HCT116 (cell line): ENCODE results near the gene CLTC. TPM values are rescaled to one million over a fixed set of nuclear protein-coding genes. Genes with fewer than 3 reads are reported as not detected.

Experiments used
- ATAC-seq: fragments of 200-7000 bp; cut with Tn5 transposase; 2 replicates; pipeline ENCODE4 v1.9.1; 2020; ENCODE audit warnings: mild to moderate bottlenecking, moderate library complexity
- BruUV-seq: library from RNA; stranded (reverse); fragments of 400-500 nt; replicated peaks from 2 replicates; lab custom pipeline; 2021; lab: Mats Ljungman, UMichigan
- CTCF ChIA-PET: fragments of 300-600 bp; sonication (Branson Sonifier 250); formaldehyde crosslinking; loops from one replicate; lab custom pipeline; 2021; ENCODE audit warnings: antibody characterized with exemption; lab: Charles Lee
- POLR2A ChIA-PET: fragments of 300-600, 350-600 bp; sonication (Branson Sonifier 250); formaldehyde crosslinking; loops from one replicate; lab custom pipeline; 2021; ENCODE audit warnings: antibody characterized with exemption; lab: Charles Lee
- RAD21 ChIA-PET, 2 experiments: fragments of 300-600 bp; sonication (Branson Sonifier 250); formaldehyde crosslinking; loops; one replicate each; lab custom pipeline; 2023; ENCODE audit warnings: low total read pairs in 2 of 2; ENCODE audit not compliant: uncharacterized antibody in 2 of 2, unreplicated experiment in 2 of 2, low non-redundant PET in 1 of 2; lab: Charles Lee
- DNase-seq: peaks from one replicate; pipeline ENCODE4 v3.0.0-alpha.2; 2010; ENCODE audit warnings: low read depth, low spot score
- H2AFZ ChIP-seq: fragments of 200-600 bp; shearing (Covaris generic), sonication (generic); 2 replicates; pipeline ENCODE4 v1.6.1; 2017; ENCODE audit warnings: low read depth, mixed run types, mixed read lengths, antibody characterized with exemption, low read length; ENCODE audit not compliant: poor library complexity, severe bottlenecking
- H3K27ac ChIP-seq: 2 replicates; pipeline ENCODE4 v1.5.1; 2012; ENCODE audit warnings: low read depth, low read length
- H3K27me3 ChIP-seq: fragments of 200-600 bp; sonication (generic); 2 replicates; pipeline ENCODE4 v1.6.1; 2016; ENCODE audit warnings: mixed run types, low read length, mixed read lengths; ENCODE audit not compliant: insufficient read depth
- H3K36me3 ChIP-seq, 2 experiments: fragments of 200-500 bp in 1 of 2; fragments of 200-600 bp in 1 of 2; sonication (Bioruptor generic) in 1 of 2; sonication (generic) in 1 of 2; 2 replicates each; pipeline versions ENCODE4 v1.5.1 to v1.6.1; 2014 to 2016; ENCODE audit warnings: low read length in 2 of 2, inconsistent platforms in 1 of 2, mixed read lengths in 1 of 2, mixed run types in 1 of 2; ENCODE audit not compliant: insufficient read depth in 2 of 2, control insufficient read depth in 1 of 2
- H3K4me1 ChIP-seq, 2 experiments: fragments of 200-600 bp in 1 of 2; sonication (generic) in 1 of 2; 2 replicates each; pipeline versions ENCODE4 v1.5.1 to v1.6.1; 2012 to 2017; ENCODE audit warnings: low read length in 2 of 2, inconsistent platforms in 1 of 2, mild to moderate bottlenecking in 1 of 2, mixed read lengths in 1 of 2, mixed run types in 1 of 2, moderate library complexity in 1 of 2; ENCODE audit not compliant: insufficient read depth in 2 of 2, control insufficient read depth in 1 of 2
- H3K4me2 ChIP-seq: fragments of 200-600 bp; sonication (generic); 2 replicates; pipeline ENCODE4 v1.6.1; 2017; ENCODE audit warnings: mixed run types, low read length, mixed read lengths
- H3K4me3 ChIP-seq, 2 experiments: fragments of 200-600 bp in 1 of 2; sonication (generic) in 1 of 2; replicated peaks in 1 of 2; 2 replicates each; pipeline ENCODE4 v1.5.1; 2011 to 2016; ENCODE audit warnings: low read length in 2 of 2, control low read depth in 1 of 2, low read depth in 1 of 2, mild to moderate bottlenecking in 1 of 2, mixed read lengths in 1 of 2, mixed run types in 1 of 2
- H3K79me2 ChIP-seq: fragments of 200-600 bp; sonication (generic); 2 replicates; pipeline ENCODE4 v1.6.1; 2017; ENCODE audit warnings: mild to moderate bottlenecking, mixed run types, low read length, moderate library complexity, mixed read lengths; ENCODE audit not compliant: insufficient read depth
- H3K9ac ChIP-seq: fragments of 200-600 bp; sonication (generic); 2 replicates; pipeline ENCODE4 v1.6.1; 2016; ENCODE audit warnings: low read length, mixed read lengths
- H3K9me2 ChIP-seq: fragments of 200-600 bp; sonication (generic), shearing (Covaris generic); 2 replicates; pipeline ENCODE4 v1.6.1; 2017; ENCODE audit warnings: mixed run types, mild to moderate bottlenecking, moderate library complexity; ENCODE audit not compliant: insufficient read depth
- H3K9me3 ChIP-seq, 2 experiments: fragments of 200-500 bp in 1 of 2; fragments of 200-600 bp in 1 of 2; sonication (Bioruptor generic) in 1 of 2; sonication (generic) in 1 of 2; 2 replicates each; pipeline ENCODE4 v1.6.1; 2014 to 2017; ENCODE audit warnings: low read length in 2 of 2, mixed read lengths in 2 of 2, inconsistent platforms in 1 of 2, low read depth in 1 of 2, mild to moderate bottlenecking in 1 of 2, mixed run types in 1 of 2, moderate library complexity in 1 of 2; ENCODE audit not compliant: control insufficient read depth in 1 of 2, insufficient read depth in 1 of 2
- H4K20me1 ChIP-seq: fragments of 200-600 bp; sonication (generic), shearing (Covaris generic); 2 replicates; pipeline ENCODE4 v1.6.1; 2017; ENCODE audit warnings: mixed run types, mild to moderate bottlenecking, moderate library complexity; ENCODE audit not compliant: insufficient read depth
- ATF3 ChIP-seq: IDR thresholded peaks from 2 replicates; pipeline ENCODE4 v1.6.1; 2012
- CBX3 ChIP-seq: IDR thresholded peaks from 2 replicates; pipeline ENCODE4 v1.6.1; 2012; ENCODE audit warnings: low read depth
- CTCF ChIP-seq, 3 experiments: fragments of 200-600 bp in 1 of 3; sonication (generic) in 1 of 3; IDR thresholded peaks in 2 of 3; conservative IDR thresholded peaks in 1 of 3; 2 replicates each; pipeline ENCODE4 v1.5.1; 2012 to 2017; ENCODE audit warnings: low read depth in 2 of 3, low read length in 2 of 3, antibody characterized with exemption in 1 of 3, borderline replicate concordance in 1 of 3, control low read depth in 1 of 3, mild to moderate bottlenecking in 1 of 3, mixed read lengths in 1 of 3, mixed run types in 1 of 3, moderate library complexity in 1 of 3; ENCODE audit not compliant: insufficient read depth in 1 of 3
- ELF1 ChIP-seq: IDR thresholded peaks from 2 replicates; pipeline ENCODE4 v1.6.1; 2012; ENCODE audit warnings: low read depth, borderline replicate concordance
- EZH2 ChIP-seq: fragments of 200-600 bp; sonication (generic); IDR thresholded peaks from 2 replicates; pipeline ENCODE4 v1.6.1; 2017; ENCODE audit warnings: antibody characterized with exemption, mixed run types
- FOSL1 ChIP-seq: IDR thresholded peaks from 2 replicates; pipeline ENCODE4 v1.6.1; 2012; ENCODE audit warnings: low read depth
- JUND ChIP-seq: IDR thresholded peaks from 2 replicates; pipeline ENCODE4 v1.6.1; 2012
- MAX ChIP-seq: IDR thresholded peaks from 2 replicates; pipeline ENCODE4 v1.6.1; 2012
- RAD21 ChIP-seq: IDR thresholded peaks from 2 replicates; pipeline ENCODE4 v1.6.1; 2012; ENCODE audit warnings: low read depth, mild to moderate bottlenecking
- REST ChIP-seq: IDR thresholded peaks from 2 replicates; pipeline ENCODE4 v1.6.1; 2012; ENCODE audit warnings: low read depth
- SIN3A ChIP-seq: IDR thresholded peaks from 2 replicates; pipeline ENCODE4 v1.6.1; 2012; ENCODE audit warnings: low read depth
- SP1 ChIP-seq: IDR thresholded peaks from 2 replicates; pipeline ENCODE4 v1.6.1; 2012; ENCODE audit warnings: low read depth
- SRF ChIP-seq: IDR thresholded peaks from 2 replicates; pipeline ENCODE4 v1.6.1; 2012; ENCODE audit warnings: low read depth
- TCF7L2 ChIP-seq: IDR thresholded peaks from 2 replicates; pipeline ENCODE4 v1.7.0; 2011; ENCODE audit warnings: borderline replicate concordance, inconsistent platforms; ENCODE audit not compliant: insufficient read depth, insufficient read length; ENCODE audit errors: extremely low read depth
- YY1 ChIP-seq: IDR thresholded peaks from 2 replicates; pipeline ENCODE4 v1.6.1; 2011; ENCODE audit warnings: low read length, low read depth, moderate library complexity, mild to moderate bottlenecking; ENCODE audit not compliant: insufficient replicate concordance; ENCODE audit errors: extremely low read depth
- ZFX ChIP-seq: fragments of 450-650 bp; IDR thresholded peaks from 2 replicates; pipeline ENCODE4 v1.6.1; 2017
- intact Hi-C: fragments of 100-400 bp; cut with micrococcal nuclease; formaldehyde crosslinking; loops from 2 replicates; pipeline ENCODE4 v1.10.0; 2022
- total RNA-seq: library from RNA; stranded (reverse); gene quantifications from one replicate; pipeline ENCODE4 v1.2.1, GENCODE V29; 2021; ENCODE audit not compliant: unreplicated experiment
- TF ChIP-seq, protein P1 (sequence below): IDR thresholded peaks from 2 replicates; pipeline ENCODE4 v1.6.1; 2011; ENCODE audit warnings: mild to moderate bottlenecking, low read length, moderate library complexity; ENCODE audit not compliant: insufficient replicate concordance; ENCODE audit errors: extremely low read depth

Gene CLTC
- total RNA-seq, 1 experiment from 2014 or later = 351 TPM

GRCh38 chr17:59607061-59607460 lies 12.6 kb upstream of the CLTC start:
- ChIA-PET CTCF (interaction anchor here (0.6 to 1.4 kb wide), 4 partner anchors 12 to 258 kb away, joined by 3 to 4 read pairs (median 3); partner anchors contain the start of gene CLTC), POLR2A (interaction anchor here (1.9 kb wide), 1 partner anchor 13 kb away, joined by 7 read pairs; the partner anchor contains the start of gene CLTC)
- intact Hi-C loops = no loop called here

More at GRCh38 chr17:59607061-59607460, 12.6 kb upstream of the CLTC start:
- no peaks in the 10 kb centered on the region for H3K9me2 ChIP-seq
- no peak for TF ChIP-seq MAX
- TF ChIP-seq ELF1 = no peak
- TF ChIP-seq YY1 = no peak
- TF ChIP-seq, protein P1, sequence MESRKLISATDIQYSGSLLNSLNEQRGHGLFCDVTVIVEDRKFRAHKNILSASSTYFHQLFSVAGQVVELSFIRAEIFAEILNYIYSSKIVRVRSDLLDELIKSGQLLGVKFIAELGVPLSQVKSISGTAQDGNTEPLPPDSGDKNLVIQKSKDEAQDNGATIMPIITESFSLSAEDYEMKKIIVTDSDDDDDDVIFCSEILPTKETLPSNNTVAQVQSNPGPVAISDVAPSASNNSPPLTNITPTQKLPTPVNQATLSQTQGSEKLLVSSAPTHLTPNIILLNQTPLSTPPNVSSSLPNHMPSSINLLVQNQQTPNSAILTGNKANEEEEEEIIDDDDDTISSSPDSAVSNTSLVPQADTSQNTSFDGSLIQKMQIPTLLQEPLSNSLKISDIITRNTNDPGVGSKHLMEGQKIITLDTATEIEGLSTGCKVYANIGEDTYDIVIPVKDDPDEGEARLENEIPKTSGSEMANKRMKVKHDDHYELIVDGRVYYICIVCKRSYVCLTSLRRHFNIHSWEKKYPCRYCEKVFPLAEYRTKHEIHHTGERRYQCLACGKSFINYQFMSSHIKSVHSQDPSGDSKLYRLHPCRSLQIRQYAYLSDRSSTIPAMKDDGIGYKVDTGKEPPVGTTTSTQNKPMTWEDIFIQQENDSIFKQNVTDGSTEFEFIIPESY = no peak
- no peak for TF ChIP-seq CBX3
- no peak for TF ChIP-seq TCF7L2
- TF ChIP-seq SRF = no peak
- no peak for TF ChIP-seq RAD21
- no peak for TF ChIP-seq ATF3
- TF ChIP-seq SP1 = no peak
- TF ChIP-seq SIN3A = no peak
- no peak for TF ChIP-seq ZFX
- TF ChIP-seq CTCF (IDR thresholded peaks at IDR 0.05 in 2 of 3, conservative IDR thresholded peaks at IDR 0.05 in 1 of 3; ENCODE audit: borderline replicate concordance in 1 of 3, insufficient read depth in 1 of 3, low read depth in 2 of 3, low read length in 2 of 3) = no peak
- TF ChIP-seq JUND = no peak
- TF ChIP-seq FOSL1 = no peak
- TF ChIP-seq EZH2 = no peak
- TF ChIP-seq REST = no peak
- H3K36me3 ChIP-seq = peaks cover 11 to 27% of the 10 kb centered on the region in 2 experiments
- no TSS peak for BruUV-seq
- no peak overlapping the region for H3K4me3 ChIP-seq
- no peak overlapping the region for H3K4me2 ChIP-seq
- no peaks in the 10 kb centered on the region for H3K27me3 ChIP-seq
- RAD21 ChIA-PET = no interaction called here
- no peaks in the 10 kb centered on the region for H3K4me1 ChIP-seq
- H3K9me3 ChIP-seq = no peaks in the 10 kb centered on the region
- ATAC-seq (no peak), DNase-seq (no peak)
- H3K27ac ChIP-seq = no peak overlapping the region
- no peak overlapping the region for H2AFZ ChIP-seq
- no peak overlapping the region for H3K9ac ChIP-seq
- no peaks in the 10 kb centered on the region; the same call in 1 of the 2 replicates for H4K20me1 ChIP-seq
- no peaks in the 10 kb centered on the region for H3K79me2 ChIP-seq
